SK-N-SH treated with all-trans-retinoic acid at 6 μM for 48 hours (cell line): ENCODE results near the gene DLG2.

Experiments used
- ISL1 ChIP-seq: fragments of 250-450 bp; sonication (Bioruptor Pico); IDR thresholded peaks from 2 replicates; pipeline ENCODE4 v2.1.2; 2022; ENCODE audit warnings: mild to moderate bottlenecking, moderate library complexity
- TF ChIP-seq, protein P1 (sequence below): fragments of 250-450 bp; sonication (Bioruptor Pico); IDR thresholded peaks from 2 replicates; pipeline ENCODE4 v1.5.0; 2020; ENCODE audit warnings: mild to moderate bottlenecking, moderate library complexity

DNA sequence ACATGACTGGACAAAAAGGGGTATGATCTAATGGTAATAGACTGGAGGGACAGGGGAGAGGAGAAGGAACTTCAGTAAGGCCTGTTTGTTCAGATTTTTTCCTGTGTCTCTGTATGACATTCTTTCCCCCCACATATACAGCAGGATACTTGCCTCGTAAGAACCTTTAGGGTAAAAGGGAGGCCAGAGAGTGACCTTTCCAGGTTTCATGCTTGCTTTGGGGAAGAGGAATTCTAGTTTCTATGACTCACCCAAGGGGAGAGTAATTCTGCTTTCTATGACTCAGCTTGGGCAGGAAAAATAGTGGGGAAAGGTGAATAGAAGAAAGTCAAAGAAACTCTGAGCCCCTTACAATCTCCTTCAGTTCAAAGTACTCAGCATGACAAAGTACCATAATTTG lies 457.0 kb downstream of the DLG2 start:
- TF ChIP-seq ISL1 (CRISPR knock-in tag): no peak
- TF ChIP-seq, protein P1, sequence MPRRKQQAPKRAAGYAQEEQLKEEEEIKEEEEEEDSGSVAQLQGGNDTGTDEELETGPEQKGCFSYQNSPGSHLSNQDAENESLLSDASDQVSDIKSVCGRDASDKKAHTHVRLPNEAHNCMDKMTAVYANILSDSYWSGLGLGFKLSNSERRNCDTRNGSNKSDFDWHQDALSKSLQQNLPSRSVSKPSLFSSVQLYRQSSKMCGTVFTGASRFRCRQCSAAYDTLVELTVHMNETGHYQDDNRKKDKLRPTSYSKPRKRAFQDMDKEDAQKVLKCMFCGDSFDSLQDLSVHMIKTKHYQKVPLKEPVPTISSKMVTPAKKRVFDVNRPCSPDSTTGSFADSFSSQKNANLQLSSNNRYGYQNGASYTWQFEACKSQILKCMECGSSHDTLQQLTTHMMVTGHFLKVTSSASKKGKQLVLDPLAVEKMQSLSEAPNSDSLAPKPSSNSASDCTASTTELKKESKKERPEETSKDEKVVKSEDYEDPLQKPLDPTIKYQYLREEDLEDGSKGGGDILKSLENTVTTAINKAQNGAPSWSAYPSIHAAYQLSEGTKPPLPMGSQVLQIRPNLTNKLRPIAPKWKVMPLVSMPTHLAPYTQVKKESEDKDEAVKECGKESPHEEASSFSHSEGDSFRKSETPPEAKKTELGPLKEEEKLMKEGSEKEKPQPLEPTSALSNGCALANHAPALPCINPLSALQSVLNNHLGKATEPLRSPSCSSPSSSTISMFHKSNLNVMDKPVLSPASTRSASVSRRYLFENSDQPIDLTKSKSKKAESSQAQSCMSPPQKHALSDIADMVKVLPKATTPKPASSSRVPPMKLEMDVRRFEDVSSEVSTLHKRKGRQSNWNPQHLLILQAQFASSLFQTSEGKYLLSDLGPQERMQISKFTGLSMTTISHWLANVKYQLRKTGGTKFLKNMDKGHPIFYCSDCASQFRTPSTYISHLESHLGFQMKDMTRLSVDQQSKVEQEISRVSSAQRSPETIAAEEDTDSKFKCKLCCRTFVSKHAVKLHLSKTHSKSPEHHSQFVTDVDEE (CRISPR knock-in tag): no peak
